ENCODE data around the gene HES5.

The HES5 gene

GRCh38 chr1:2547210-2548067 lies 17.4 kb upstream of the HES5 start:
- no peak for FAIRE-seq

GRCh38 chr1:2546515-2547209 lies 16.6 kb upstream of the HES5 start:
- peak; percentile 81 for DNase-seq (ENCODE audit: insufficient read length, low spot score)
- FAIRE-seq: peak; percentile 90

More at GRCh38 chr1:2547210-2548067, 17.4 kb upstream of the HES5 start:
- no peak for DNase-seq (ENCODE audit: insufficient read length, low spot score)

GRCh38 chr1:2545754-2546514 lies 15.9 kb upstream of the HES5 start:
- FAIRE-seq: peak; percentile 91

GRCh38 chr1:2544875-2545640 lies 15.0 kb upstream of the HES5 start:
- FAIRE-seq (no peak), DNase-seq (ENCODE audit: insufficient read length, low spot score) (no peak)

More at GRCh38 chr1:2545754-2546514, 15.9 kb upstream of the HES5 start:
- DNase-seq (ENCODE audit: insufficient read length, low spot score): peak; percentile 99

GRCh38 chr1:2544093-2544874 lies 14.2 kb upstream of the HES5 start:
- no peak for FAIRE-seq
- DNase-seq (ENCODE audit: insufficient read length, low spot score): no peak

GRCh38 chr1:2543543-2544092 lies 13.6 kb upstream of the HES5 start:
- DNase-seq (ENCODE audit: insufficient read length, low spot score) (no peak), FAIRE-seq (no peak)

- FAIRE-seq: no peak
- DNase-seq (ENCODE audit: insufficient read length, low spot score): no peak
Measured at GRCh38 chr1:2542246-2542915, 12.3 kb upstream of the HES5 start.

GRCh38 chr1:2541619-2542245 lies 11.7 kb upstream of the HES5 start:
- no peak for DNase-seq (ENCODE audit: insufficient read length, low spot score)
- no peak for FAIRE-seq

GRCh38 chr1:2540816-2541492 lies 10.9 kb upstream of the HES5 start:
- DNase-seq (ENCODE audit: insufficient read length, low spot score) (no peak), FAIRE-seq (no peak)

GRCh38 chr1:2539312-2539907 lies 9.3 kb upstream of the HES5 start:
- FAIRE-seq: no peak
- DNase-seq (ENCODE audit: insufficient read length, low spot score): no peak

GRCh38 chr1:2538872-2539271 lies 8.8 kb upstream of the HES5 start:
- FAIRE-seq (no peak), DNase-seq (ENCODE audit: insufficient read length, low spot score) (no peak)

- FAIRE-seq: no peak
- DNase-seq (ENCODE audit: insufficient read length, low spot score): no peak
Measured at GRCh38 chr1:2538376-2538775, 8.3 kb upstream of the HES5 start.

- DNase-seq (ENCODE audit: insufficient read length, low spot score) (no peak), FAIRE-seq (no peak)
Measured at GRCh38 chr1:2537784-2538115, 7.7 kb upstream of the HES5 start.

GRCh38 chr1:2535981-2536380 lies 5.9 kb upstream of the HES5 start:
- FAIRE-seq (no peak), DNase-seq (ENCODE audit: insufficient read length, low spot score) (no peak)

GRCh38 chr1:2535455-2535854 lies 5.4 kb upstream of the HES5 start:
- no peak for FAIRE-seq
- DNase-seq (ENCODE audit: insufficient read length, low spot score): no peak

GRCh38 chr1:2534687-2535441 lies 4.8 kb upstream of the HES5 start:
- FAIRE-seq: no peak
- no peak for DNase-seq (ENCODE audit: insufficient read length, low spot score)

- no peak for DNase-seq (ENCODE audit: insufficient read length, low spot score)
- no peak for FAIRE-seq
Measured at GRCh38 chr1:2534315-2534686, 4.2 kb upstream of the HES5 start.
